Stimulated activated CD8-positive, alpha-beta memory T cell treated with anti-CD3 and anti-CD28 coated beads, Interleukin-7, amount 100 ng/mL, for 1 hour (primary cell): ENCODE measurements around the gene KCNH4.
"Not testable (repeated sequence)": the region's sequence is repeated elsewhere in the genome, so short reads cannot be mapped to it uniquely, and the experiment has no call there.

Experiments
- DNase-seq, 2 donors: peaks; one replicate each; pipeline ENCODE4 v3.0.0-alpha.2; 2020; ENCODE audit warnings: low read depth in 2 of 2

The KCNH4 gene

GRCh38 chr17:42193969-42194899 is 13.3 kb upstream of the KCNH4 start, which contains the start of gene GHDC:
Gene GHDC, minus strand, starts transcription at chr17:42194494. Its CDS starts 913 bp downstream, at chr17:42193581.
- peak; percentile 54 to 61 for DNase-seq

- DNase-seq, result no peak
Observed at GRCh38 chr17:42193216-42193968, 12.4 kb upstream of the KCNH4 start.

DNA sequence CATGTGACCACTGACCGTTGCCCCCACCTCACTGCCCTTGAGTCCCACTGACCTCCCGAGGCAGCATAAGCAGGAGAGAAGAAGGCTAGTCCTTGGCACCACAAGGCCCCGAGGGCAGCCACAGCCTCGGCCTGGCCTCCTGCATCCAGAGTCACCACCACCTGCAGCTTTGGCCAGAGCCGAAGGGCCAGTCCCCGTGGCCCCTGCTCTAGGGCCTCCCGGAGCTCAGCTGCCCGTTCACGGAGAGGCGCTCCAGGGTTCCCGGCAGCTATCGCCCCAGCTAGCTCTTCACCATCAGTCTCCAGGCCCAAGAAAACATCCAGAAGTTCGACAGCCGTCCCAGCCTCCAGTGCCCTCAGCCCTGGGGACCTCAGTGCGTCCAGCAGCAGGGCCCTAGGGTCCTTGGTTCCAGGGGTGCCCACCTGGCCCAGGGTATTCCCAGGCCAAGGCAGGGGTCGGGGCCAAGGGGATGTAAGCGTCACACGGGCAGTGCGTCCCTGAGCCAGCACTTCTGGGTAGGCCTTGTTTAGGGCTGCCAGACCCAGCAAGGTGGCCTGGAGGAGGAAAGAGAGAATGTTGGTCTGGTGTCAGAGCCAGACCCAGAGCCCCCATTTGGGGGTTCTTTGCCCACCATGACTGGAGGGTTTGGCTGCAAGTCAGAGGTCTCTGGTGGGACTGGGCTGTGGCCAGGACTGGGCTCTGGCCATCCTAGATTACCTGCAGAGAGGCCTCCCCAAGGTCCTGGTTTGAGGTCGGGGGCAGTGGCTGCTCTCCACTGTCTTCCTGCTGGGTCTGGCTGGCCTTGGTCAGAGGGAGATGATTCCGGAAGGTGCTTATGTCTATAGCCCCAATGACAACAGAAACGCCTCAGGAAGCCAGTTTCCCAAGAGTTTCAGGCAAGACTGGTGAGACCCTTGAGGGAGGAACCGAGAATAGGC is 11.5 kb upstream of the KCNH4 start:
- no peak for DNase-seq

- DNase-seq, result no peak
Observed at GRCh38 chr17:42191275-42191608, 10.3 kb upstream of the KCNH4 start.

DNA sequence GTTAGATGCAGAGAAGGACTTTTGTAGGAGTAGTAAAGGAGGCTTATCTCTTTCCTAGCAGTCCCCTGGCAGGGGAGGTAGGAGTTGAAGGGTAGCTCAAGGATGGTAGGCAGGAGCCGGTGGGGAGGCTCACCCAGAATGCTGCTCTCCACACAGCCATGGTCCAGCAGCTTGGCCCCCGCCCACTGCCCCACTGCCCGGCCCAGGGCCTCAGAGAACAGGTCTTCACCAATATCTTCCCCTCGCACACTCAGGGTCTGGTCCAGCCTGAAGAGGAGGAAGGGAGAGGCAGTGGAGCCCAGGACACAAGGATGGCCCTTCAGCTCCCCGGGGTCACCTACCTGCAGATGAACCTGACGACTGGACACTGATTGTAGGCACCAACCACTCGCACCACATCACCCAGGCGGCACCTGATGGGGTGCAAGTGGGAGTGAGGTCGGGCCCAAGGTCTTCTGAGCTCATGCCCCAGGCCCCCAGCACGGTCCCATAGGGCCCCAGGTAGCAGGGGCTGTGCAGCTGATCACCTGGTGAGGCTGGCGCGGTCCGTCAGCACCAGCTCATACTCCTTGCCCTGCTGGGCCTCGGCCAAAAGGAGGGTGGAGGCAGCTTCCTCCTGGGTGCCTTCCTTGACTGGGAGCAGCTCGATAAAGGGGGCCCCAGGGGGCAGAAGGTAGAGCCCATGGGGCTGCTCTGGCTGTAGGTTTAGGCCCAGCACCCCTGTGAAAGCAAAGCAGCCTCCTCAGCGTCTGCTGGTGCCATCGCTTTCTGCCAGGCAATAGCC is 9.7 kb upstream of the KCNH4 start:
- DNase-seq, result no peak

- no peak for DNase-seq
Observed at GRCh38 chr17:42189651-42189965, 8.7 kb upstream of the KCNH4 start.

GRCh38 chr17:42188749-42189650 is 8.1 kb upstream of the KCNH4 start:
- no peak for DNase-seq

DNA sequence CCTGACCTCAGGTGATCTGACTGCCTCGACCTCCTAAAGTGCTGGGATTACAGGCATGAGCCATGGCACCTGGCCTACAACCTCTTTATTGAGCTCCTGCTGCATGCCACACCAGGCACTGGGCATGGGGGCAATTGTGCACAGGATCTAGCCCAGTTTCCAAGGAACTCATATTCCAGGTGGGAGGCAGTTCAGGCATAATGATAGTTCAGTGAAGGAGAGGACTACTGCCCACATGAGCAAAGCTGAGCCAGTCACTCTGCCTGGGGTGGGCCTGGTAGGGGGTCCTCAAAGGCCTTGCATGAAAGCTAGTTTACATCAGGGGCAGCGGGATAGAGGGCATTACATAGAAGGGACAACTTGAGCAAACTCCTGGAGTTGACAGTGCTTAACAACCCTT is 6.9 kb upstream of the KCNH4 start:
- DNase-seq, result no peak

DNA sequence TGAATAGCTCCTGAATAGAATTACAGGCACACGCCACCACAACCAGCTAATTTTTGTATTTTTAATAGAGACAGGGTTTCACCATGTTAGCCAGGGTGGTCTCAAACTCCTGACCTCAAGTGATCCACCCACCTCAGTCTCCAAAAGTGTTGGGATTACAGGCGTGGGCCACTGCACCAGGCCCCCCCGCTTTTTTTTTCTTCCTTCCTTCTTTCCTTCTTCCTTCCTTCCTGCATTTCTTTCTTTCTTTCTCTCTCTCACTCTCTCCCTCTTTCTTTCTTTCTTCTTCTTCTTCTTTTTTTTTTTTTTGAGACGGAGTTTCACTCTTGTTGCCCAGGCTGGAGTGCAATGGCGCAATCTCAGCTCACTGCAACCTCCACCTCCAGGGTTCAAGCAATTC is 5.2 kb upstream of the KCNH4 start:
- not testable (repeated sequence) for DNase-seq

DNA sequence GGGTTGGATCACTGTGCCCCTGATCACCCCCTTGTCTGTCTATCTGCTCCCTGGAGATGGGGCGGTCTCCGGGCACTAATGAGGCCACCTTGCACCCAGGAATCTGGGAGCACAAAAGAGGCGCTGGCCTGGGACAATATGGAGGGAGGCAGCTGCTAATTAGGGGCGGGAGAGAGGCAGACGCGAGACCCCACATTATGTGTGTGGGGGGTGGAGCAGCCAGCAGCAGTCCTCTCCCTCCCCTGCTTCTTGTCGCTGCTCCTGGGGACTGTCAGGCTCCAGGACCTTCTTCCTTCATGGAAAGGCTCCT is 4.6 kb upstream of the KCNH4 start:
- no peak for DNase-seq

DNA sequence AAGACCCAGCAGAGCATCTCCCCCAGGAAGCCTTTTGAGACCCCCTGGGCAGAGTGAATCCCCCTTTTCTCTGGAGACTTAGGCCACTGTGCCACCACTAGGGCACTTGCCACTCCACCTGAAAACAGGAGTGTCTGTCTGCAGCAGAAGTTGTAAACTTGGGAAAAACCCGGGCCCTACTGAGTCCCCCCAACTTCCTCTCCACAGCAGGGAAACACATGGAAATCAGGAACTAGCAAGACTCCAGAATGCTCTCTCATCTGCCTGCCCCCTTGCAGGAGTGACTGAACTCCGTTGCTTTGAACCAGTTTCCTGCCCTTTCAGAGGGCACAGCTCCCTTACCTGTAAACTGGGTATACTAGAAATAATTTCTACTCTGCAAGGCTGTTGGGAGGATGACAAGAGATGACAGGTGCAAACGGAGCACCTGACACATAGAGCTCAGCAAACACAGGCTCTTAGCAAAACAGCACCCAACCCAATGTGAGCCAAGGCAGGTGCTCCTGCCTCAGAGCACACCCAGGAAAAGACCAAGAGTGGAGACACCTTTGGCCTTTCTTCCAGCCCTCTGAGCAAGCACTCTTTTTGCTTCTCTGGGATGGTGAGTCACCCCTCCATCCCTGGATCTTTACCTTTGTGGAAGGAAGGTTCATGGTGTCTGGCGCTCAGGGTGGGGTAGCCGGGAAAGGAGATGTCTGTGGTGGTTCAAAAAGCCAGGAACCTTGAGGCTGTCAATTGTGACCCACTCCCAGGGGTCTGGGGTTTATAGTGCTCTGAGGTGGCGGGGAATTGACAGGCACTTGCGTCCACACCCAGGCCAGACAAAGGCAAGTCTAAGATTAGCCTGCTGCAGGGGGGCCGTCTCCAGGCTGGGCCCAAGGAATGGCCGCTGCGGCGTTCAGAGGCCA is 4.0 kb upstream of the KCNH4 start, which contains the start of gene HCRT:
TSS of gene HCRT (minus strand) at position 740 of the 908 bp plus-strand sequence. CDS start at position 653, 87 bp downstream.
- DNase-seq, result no peak

DNA sequence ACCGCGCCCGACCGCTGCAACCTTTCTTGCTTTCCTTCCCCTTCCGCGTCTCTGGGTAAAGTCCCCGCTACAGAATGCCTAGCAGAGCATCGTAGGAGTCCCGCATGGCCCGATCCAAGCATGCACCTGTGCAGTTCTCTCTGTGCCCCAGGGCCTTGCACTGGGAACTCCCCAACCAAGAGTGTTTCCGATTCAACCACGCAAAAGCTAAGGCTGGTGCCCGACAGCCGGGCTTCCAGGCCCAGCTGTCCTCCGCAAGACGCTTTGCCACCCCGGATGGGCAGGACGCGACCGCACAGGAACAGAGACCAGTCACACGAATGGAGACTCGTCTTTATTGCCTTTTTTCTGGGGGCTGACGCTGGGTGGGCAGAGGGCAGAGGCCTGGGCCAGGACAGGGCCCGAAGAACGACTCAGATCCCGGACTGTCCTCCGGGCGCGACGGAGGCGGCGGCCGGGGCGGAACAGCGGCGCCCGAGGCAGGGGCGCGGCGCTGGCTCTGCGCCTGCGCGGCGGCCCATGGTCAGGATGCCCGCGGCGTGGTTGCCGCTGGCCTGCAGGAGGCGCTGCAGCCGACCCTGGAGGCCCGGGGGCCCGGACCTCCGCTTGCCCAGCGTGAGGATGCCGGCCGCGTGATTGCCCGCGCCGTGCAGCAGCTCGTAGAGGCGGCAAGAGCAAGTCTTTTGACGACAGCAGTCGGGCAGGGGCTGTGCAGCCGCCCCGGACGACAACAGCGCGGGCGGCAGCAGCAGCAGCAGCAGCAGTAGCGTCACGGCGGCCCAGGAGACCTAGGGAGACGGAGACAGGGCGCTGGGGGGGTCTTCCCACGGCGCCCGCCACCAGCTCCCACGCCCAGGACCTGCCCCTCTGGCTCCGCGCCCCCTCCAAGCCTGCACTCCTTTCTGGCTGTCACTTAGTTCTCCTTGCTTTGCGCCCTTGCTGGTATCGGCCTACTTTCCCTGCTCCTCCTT is 3.1 kb upstream of the KCNH4 start:
- DNase-seq, result peak; percentile 45 to 52

DNA sequence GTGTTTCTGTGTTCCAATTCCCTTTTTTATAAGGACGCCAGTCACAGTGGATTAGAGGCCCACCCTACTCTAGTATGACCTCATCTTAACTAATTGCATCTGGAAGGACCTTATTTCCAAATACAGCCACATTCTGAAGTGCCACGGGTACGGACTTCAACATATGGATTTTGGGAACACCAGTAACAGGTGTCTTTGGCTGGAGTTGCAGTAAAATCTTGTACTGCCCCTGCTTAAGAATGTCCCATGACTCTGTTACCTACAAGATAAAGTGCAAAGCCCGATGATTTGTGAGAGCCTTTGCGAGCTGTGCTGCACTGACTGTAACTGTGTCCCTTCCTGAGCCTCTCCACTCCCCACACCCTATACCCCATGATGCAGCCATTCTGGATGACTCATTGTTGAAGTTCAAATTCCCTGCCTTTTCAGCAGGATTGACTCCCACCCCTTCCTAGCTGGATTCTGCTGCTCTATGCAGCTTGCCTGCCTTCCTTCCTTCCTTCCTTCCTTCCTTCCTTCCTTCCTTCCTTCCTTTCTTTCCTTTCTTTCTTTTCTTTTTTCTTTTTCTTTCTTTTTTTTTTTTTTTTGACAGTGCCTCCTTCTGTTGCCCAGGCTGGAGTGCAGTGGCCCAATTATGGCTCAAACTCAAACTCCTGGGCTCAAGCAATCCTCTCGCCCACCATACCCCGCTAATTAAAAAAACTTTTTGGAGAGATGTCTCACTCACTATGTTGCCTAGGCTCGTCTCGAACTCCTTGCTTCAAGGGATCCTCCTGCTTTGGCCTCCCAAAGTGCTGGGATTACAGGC is 2.2 kb upstream of the KCNH4 start:
- no peak for DNase-seq

- DNase-seq, result no peak
Observed at GRCh38 chr17:42181851-42182207, 887 bp upstream of the KCNH4 start.

DNA sequence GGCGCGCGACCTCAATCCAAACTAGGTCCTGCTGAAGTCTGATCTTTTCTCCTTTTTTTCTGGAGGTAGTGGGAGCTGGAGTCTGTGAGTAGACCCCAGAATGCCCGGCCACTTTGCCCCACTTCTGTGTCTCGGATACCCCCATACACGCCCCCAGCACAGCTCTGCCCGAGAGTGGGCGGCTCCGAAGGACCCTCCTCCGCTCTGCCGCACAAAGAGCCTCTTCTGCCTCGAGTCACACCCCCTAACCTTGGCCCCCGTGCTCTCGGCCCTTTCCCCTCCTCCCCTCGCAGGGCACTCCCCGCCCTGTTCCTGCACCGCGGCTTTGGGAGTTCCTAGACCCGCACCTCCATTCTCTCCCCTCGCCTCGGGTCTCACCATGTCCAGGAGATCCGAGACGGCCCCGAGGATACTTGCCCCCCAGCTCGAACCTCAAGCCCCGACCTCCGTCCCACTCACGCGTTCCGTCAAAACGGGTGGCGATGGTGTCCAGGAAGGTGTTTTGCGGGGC is 476 bp downstream of the KCNH4 start:
- no peak for DNase-seq

- DNase-seq, result no peak
Observed at GRCh38 chr17:42179911-42180410, 981 bp downstream of the KCNH4 start.

DNA sequence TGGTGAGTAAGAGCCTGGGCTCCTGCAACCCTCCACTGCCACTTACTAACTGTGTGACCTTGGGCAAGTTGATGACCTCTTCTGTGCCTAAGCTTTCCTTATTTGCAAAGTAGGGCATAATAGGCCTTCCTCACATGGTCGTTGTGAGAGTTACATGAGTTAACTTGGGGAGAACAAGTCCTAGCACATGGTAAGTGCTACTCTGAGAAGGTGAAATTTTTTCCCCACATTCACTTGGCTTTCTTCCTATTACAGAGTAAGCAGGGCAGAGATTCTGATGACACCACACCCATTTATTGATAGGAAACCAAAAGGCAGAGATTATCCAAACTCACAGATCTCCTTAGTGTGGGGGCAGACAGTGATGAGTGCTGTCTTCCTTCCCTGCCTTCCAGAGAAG is 1.6 kb downstream of the KCNH4 start:
- no peak for DNase-seq
